GM19468 (cell line): ENCODE results near the gene PIGB.
"Not testable (repeated sequence)": the region's sequence is repeated elsewhere in the genome, so short reads cannot be mapped to it uniquely, and the experiment has no call there.

Experiments used
- ATAC-seq: cut with Tn5 transposase; IDR thresholded peaks from one replicate; pipeline ENCODE4 v1.9.1; 2021; ENCODE audit warnings: mild to moderate bottlenecking, moderate library complexity, moderate number of reproducible peaks; ENCODE audit not compliant: unreplicated experiment; ENCODE audit errors: extremely low read depth

The PIGB gene

DNA sequence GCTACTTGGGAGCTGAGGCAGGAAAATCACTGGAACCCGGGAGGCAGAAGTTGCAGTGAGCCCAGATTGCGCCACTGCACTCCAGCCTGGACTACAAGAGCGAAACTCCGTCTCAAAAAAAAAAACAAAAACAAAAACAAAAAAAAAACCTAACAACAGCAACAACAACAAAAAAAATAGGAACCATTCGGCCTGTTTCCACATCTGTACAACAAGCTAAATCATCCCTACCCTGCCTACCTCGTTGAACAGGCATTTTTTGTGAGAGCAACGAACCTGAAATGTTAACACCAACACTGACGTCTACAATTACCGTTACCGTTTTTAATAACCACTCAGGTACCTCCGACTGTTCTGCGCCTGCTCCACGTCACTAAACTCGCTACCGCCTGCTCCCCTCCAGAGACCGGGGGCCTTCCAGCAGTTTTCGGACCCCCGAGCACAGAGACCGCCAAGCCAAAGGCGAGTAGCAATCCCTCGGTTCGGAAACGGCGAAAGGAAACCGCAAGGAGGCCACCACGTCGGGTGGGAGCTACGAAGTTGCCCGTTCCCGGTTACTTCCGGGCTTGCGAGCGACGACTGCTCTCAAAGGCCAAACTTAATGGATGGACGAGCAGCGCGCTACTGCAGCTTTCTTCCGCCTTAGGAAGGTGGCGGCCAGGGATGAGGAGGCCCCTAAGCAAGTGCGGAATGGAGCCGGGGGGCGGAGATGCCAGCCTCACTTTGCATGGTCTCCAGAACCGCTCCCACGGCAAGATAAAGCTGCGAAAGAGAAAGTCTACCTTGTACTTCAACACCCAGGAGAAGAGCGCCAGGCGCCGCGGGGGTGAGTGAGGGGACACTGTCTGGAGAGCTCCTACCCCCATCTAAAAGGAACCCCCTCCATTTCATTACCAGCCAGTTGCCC is at the start of gene PIGB, which contains the start of gene PIGBOS1:
Gene PIGB, plus strand, starts transcription at position 635 of the 907 bp plus-strand sequence. Its CDS starts 29 bp downstream, at position 664.
Gene PIGBOS1, minus strand, starts transcription at position 536 of the 907 bp plus-strand sequence. CDS start 1,331 bp downstream, outside the sequence.
- peak; percentile 77 for ATAC-seq

DNA sequence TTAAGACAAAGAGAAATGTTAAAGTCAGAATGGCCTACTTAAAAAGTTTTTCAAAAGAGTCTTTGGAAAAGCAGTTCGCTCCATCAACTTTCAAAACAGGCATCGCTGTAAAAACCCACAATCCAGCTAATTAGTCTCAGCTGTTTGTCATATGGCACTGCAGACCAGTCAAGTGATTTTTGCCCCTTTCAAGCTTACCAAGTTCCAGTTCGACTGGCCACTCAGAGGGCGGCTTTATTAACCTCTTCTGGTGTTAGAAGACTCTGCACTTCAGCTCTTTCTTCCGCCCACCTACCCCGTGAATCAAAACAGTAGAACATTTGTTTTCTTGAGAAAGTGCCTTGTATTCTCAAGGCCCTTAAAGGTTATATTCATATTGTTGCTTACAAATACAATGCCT is 48.7 kb upstream of the PIGB start:
- no peak for ATAC-seq

DNA sequence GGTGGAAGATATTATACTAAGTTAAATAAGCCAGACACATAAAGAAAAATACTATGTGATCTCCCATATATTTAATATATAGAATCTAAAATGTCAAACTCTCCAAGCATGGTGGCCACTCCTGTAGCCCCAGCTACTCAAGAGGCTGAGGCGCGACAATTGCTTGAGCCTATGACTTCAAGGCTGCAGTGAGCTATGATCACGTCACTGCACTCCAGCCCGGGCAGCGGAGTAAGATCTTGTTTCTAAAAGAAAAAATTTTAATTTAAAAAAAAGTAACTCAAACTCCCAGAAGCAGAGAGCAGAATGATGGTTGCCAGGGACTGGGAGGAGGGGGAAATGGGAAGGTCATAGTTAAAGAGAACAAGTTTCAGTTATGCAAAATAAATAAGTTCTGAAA is 42.7 kb upstream of the PIGB start:
- no peak for ATAC-seq

DNA sequence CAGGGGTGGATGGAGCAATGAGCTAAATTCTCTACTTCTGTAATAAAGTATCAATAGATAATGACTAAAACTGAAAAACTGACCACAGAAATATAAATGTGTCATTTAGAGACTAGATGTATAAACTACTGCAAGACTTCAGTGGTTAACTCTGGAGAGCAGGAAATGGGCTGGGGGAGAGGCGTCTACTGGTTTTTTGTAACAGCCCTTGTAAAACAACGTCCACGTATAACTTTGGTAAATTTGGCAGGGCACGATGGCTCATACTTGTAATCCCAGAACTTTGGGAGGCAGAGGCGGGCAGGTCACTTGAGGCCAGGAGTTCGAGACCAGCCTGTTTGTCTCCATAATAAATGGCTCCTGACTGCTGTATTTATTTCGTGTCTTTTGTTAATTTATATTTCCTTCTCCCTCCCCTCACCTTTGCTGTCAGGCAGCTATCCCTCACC is 41.9 kb upstream of the PIGB start:
- peak; percentile 34 for ATAC-seq

DNA sequence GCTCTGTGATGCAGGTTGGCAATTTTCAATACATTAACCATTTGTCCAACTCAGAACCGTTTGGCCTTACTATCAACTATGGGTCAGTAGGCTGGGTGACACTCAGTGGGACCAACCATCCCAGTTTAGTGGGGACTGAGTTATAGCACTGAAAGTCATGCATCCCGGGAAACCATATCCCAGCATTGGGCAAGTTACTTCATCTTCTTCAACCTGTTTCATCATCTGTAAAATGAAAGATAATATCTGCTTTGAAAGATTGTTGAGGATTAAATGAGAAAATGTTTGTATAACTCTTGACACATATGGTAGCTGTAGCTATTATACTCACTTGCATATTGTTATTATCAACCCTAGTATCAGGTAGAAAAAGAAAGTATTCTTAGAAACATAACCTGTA is 41.3 kb upstream of the PIGB start:
- no peak for ATAC-seq

DNA sequence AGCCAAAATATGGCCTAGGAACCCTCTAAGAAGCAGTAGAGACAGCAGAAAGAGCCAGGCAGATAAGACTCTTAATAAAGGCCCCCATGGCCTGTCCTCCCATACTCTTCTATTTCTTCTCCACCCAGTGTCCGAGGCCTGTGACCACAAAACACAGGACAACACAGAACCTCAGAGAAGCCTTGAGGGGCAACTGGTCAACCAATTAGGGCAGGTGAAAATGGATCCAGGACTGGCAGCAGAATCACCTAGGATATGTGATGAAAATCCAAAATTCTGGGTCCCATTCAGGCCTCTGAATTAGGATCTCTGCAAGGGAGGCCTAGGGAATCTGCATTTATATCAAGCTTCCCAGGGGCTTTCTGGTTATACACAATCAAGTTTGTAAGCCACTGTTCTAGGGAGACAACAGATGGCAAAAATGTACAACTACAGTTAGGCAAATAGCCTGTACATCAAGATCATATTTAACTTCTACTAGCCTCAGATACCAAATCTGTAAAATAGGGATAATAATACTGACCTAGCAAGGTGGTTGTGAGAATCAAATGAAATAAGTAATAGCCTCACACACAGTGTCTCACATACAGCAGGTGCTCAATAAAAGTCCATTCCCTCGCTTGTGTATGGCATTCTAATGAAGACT is 39.8 kb upstream of the PIGB start:
- no peak for ATAC-seq

DNA sequence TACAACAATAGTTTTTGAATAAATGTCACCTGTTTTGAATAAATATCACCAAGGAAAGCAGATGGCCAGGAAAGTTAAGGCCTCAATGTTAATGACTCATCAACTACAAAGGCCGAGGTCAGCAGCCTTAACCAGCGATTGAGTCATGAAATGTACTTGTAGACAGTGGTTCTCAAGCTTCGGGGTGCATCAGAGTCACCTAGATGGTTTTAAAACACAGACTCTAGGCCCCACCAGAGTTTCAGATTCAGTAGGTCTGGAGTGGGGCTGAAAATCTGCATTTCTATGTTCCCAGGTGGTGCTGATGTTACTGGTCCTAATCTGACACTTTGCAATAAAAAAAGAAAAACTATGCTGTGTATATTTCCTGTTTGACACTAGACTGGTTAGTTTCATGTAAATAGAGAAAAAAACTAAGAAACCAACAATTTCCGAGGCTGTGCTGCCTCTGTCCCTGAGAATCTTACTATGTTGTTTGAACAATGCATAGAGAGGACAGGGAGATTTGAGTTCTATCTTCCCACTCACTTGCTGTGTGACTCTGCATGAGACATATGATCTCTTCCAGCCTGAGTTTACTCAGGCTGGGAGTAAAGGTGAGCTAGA is 39.2 kb upstream of the PIGB start:
- peak; percentile 73 for ATAC-seq

DNA sequence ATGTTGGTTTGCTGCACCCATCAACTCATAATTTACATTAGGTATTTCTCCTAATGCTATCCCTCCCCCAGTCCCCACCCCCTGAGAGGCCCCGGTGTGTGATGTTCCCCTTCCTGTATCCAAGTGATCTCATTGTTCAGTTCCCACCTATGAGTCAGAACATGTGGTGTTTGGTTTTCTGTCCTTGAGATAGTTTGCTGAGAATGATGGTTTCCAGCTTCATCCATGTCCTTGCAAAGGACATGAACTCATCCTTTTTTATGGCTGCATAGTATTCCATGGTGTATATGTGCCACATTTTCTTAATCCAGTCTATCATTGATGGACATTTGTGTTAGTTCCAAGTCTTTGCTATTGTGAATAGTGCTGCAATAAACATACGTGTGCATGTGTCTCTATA is 38.4 kb upstream of the PIGB start:
- not testable (repeated sequence) for ATAC-seq

DNA sequence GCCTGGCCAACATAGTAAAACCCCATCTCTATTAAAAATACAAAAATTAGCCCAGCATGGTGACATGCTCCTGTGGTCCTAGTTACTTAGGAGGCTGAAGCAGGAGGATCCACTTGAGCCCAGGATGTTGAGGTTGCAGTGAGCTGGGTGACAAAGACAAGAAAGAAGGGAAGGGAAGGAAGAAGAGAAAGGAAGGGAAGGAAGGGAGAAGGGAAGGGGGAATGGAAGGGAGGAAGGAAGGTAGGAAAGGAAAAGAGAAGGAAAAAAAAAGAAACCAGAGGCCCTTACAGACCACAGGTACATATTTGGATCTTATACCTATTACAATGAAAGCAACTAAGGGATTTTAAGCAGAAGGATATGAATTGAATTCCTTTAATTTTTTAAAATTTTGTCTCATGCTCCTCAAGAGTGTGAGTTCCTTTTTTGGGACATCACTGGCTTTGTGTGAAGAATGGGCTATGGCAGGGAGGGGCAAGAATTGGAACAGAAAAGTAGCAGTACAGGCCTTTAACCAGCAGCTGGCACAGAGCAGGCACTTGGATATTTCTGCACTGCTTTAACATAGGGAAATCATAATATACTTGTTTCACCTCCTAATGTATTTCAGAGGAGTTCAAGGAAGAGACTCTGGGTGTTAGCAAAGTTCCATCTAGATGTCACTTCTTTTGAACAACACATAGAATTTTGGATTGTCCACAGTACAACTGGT is 37.3 kb upstream of the PIGB start:
- ATAC-seq: no peak

DNA sequence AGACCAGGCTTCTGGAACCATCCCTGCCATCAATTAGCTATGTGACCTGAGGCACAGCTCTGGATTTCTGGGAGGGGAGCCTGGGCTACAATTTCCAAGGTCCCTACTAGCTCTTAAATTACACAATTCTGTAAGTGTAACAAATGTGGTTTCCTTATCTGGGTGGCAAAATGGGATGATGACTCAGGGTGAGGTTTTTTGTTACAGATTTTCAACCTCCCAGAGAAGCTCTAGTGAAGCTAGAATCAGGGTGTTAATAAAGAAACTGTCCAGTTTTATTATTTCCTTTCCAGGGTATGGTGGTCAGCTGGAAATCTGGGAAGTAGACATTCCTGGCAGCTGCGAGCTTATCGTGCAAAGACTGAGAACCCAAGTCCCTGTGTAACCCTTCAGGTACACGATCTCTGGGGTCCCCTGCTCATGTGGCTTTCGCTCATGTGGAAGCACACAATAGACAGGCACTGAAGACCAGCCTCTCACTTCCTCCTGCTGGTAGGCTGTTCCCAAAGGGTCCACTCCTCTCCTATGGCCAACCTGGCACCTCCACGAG is 36.7 kb upstream of the PIGB start:
- ATAC-seq: no peak

DNA sequence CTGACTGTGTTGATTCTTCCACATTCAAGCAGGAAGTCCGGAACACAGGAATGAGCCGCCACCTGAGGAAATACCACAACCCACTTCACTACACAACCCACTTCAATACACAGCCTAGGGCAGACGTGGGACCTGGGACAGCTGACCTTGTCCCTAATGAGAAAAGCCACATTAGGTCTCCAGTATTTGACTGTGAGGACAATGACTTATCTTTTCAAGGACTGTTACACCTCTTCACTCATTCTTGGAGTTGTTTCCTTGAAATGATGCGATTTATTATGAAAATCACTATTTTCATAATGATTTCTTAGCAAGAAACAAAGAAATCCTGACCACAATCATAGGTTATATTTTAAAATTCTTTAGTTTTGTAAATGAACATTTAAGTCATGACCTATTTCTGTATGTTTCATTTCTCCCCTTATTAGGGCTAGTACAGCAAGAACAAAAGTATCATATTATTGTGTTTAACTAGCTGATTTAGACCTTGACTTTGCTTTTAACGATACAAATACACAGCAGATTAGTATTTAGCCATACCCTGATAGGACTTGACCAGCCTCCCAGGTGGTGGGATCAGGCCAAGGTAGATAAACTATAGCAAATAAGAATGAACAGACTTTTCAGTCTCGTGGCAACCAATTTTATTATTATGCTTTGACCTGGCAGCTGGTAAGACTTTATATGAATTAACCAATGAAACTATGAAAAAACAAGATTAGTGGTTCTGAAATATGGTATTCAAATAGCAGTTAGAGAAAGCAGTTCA is 35.5 kb upstream of the PIGB start:
- no peak for ATAC-seq

DNA sequence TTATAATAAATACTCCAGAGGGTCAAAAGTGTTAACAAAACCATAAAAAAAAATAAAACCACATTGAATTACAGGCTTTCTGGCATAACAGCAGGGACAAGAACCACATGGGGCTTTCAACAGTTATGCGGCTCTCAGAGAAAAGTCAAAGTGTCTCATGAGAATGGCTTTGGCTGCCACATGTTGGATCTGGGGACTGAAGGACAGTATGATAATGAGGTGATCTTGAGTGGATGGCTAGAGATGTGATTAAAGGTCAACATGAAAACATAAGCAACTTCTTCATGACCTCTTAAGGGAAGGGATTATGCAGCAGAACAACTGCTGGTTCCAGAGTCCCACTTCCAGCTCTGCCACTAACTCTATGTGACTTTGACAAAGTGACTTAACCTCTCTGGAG is 34.6 kb upstream of the PIGB start:
- no peak for ATAC-seq

DNA sequence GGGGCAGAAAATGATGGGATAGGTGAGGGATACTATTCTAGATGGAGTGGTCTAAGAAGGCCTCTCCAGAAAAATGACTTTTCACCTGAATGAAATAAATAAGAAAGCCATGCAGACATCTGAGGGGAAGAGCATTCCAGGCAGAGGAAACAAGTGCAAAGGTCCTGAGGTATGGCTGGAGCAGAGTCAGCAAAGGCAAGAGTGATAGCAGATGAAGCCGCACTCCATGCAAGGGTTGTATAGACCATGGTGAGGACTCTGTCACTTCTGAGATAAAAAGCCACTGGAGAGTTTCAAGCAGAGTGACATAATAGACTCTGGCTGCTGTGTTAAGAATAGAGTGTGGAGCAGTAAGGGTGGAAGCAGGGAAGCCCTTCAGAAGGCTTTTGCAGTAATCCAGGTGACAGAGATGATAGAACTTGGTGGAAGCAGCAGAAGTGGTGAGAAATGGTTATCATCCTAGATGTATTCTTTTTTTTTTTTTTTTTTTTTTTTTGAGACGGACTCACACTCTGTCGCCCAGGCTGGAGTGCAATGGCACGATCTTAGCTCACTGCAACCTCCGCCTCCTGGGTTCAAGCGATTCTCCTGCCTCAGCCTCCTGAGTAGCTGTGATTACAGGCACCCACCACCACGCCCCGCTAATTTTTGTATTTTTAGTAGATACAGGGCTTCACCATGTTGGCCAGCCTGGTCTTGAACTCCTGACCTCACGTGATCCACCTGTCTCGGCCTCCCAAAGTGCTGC is 32.4 kb upstream of the PIGB start:
- ATAC-seq: not testable (repeated sequence)

DNA sequence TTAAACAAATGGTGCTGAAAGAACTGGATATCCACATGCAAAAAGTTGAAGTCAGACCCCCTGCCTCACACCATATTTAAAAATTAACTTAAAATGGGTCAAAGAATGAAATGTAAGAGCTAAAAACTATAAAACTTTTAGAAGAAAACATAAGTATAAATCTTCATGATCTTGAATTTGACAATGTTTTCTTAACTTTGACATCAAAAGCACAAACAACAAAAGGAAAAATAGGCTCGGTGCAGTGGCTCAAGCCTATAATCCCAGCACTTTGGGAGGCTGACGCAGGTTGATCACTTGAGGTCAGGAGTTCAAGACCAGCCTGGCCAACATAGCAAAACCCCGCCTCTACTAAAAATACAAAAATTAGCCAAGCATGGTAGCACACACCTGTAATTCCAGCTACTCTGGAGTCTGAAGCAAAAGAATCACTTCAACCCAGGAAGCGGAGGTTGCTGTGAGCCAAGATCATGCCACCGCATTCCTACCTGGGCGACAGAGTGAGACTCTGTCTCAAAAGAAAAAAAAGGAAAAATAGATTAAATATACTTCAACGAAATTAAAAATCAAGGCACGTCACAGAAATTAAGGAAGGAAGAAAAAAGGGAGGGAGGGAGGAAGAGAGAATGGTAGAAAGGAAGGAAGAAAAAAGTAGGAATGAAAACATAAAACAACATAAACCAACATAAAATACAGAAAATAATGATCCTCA is 30.9 kb upstream of the PIGB start:
- no peak for ATAC-seq

DNA sequence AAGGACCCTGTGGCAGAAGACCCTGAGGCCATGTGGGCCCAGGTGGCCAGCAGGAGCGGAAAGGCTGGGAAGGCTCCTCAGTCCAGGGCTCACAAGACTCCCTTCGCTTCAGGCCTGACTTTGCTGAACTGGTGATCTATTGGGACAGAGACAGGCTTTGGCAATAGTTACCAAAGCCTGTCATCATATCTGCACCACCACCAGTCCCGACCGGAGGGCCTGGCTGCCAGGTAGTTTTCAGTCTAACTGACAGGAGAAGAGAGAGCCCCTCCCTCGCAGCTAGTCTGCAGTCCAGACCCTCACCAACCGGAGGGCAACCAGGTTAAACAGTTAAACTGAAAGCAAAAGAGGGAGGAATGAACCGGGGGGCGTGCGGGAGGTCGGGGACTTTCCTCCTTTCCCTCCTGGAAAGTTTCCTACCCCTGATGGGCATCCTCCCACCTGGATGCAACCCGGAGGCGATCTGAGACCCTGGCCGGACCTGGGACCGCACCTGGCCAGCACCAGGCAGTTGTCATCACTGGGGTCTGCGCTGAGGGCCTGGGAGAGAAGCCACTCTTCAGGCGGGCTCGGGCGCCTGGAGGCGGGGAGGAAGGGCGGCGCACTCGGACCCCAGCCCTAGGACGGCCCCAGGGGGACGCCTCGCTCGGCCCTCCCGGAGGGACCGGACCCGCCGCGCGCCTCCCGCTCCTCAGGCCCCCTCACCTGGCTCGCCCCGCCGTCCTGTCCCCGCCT is 29.8 kb upstream of the PIGB start:
- ATAC-seq: no peak

DNA sequence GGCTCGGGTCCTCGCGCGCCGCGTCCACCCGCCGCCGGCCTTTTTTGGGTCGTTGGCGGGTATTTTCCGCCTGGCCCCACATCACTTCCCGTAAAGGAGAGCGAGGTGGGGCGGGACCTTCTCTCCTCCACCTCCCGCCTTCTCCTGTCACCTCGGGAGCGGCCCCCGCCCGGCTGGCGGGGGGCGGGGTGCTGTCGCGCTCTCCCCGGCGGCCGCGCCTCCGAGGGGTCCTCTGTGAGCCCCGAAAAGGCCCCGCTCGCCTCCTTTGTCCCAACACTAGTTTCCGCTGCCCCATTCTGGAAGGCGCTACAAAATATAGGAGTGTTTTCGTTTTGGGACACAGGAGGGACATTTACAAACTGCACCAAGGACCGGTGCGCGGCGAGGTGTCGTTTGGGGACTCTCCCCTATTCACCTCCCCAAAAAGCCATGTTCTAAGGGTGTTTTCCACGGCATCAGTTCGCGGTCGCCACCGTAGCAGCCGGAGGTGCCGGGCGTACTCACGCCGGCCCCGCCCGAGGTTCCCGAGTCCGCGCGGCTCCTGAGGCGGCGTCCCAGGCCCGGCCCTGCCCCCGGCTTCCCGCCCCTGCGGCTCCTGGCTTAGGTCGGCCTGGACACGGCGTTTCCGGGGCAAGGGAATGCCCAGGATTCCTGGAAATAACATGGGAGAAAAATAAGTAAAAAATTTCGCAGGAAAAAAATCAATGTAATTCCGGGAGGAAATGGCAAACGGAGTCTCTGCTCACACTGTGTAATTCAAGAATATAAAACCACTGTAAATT is 29.1 kb upstream of the PIGB start, which contains the start of gene RAB27A:
Gene RAB27A, minus strand, starts transcription at position 68 of the 782 bp plus-strand sequence. CDS start 54,879 bp downstream, outside the sequence.
- ATAC-seq: no peak
